WTC11 (cell line): ENCODE results near the gene VEGFB.

Source experiments
- GABPB1 ChIP-seq: sonication (generic); formaldehyde crosslinking; IDR thresholded peaks from 2 replicates; pipeline ENCODE4 v1.8.1; 2023; ENCODE audit warnings: mild to moderate bottlenecking, missing genetic modification reagents
- MXD4 ChIP-seq: fragments of 250-450 bp; sonication (Bioruptor Pico); IDR thresholded peaks from 2 replicates; pipeline ENCODE4 v1.8.0; 2021; ENCODE audit warnings: mild to moderate bottlenecking, moderate library complexity, borderline replicate concordance
- ZNF121 ChIP-seq: sonication (generic); formaldehyde crosslinking; IDR thresholded peaks from 2 replicates; pipeline ENCODE4 v1.8.0; 2023; ENCODE audit warnings: missing genetic modification reagents
- TF ChIP-seq, protein P1 (sequence below): sonication (generic); formaldehyde crosslinking; IDR thresholded peaks from 2 replicates; pipeline ENCODE4 v1.8.0; 2022; ENCODE audit warnings: mild to moderate bottlenecking, missing genetic modification reagents
- TF ChIP-seq, protein P2 (sequence below): fragments of 200-600 bp; IDR thresholded peaks from 2 replicates; pipeline ENCODE4 v1.8.0; 2022; ENCODE audit warnings: antibody characterized with exemption
- TF ChIP-seq, protein P3 (sequence below): sonication (generic); formaldehyde crosslinking; IDR thresholded peaks from 2 replicates; pipeline ENCODE4 v1.8.1; 2023; ENCODE audit warnings: mild to moderate bottlenecking, missing genetic modification reagents, moderate library complexity
- TF ChIP-seq, protein P4 (sequence below): sonication (generic); formaldehyde crosslinking; IDR thresholded peaks from 2 replicates; pipeline ENCODE4 v1.8.0; 2022; ENCODE audit warnings: mild to moderate bottlenecking, missing genetic modification reagents
- TF ChIP-seq, protein P5 (sequence below): sonication (generic); formaldehyde crosslinking; IDR thresholded peaks from 2 replicates; pipeline ENCODE4 v1.8.1; 2023; ENCODE audit warnings: mild to moderate bottlenecking, missing genetic modification reagents
- TF ChIP-seq, protein P6 (sequence below): sonication (generic); formaldehyde crosslinking; IDR thresholded peaks from 2 replicates; pipeline ENCODE4 v1.8.1; 2022; ENCODE audit warnings: low read depth, missing genetic modification reagents, borderline replicate concordance

DNA sequence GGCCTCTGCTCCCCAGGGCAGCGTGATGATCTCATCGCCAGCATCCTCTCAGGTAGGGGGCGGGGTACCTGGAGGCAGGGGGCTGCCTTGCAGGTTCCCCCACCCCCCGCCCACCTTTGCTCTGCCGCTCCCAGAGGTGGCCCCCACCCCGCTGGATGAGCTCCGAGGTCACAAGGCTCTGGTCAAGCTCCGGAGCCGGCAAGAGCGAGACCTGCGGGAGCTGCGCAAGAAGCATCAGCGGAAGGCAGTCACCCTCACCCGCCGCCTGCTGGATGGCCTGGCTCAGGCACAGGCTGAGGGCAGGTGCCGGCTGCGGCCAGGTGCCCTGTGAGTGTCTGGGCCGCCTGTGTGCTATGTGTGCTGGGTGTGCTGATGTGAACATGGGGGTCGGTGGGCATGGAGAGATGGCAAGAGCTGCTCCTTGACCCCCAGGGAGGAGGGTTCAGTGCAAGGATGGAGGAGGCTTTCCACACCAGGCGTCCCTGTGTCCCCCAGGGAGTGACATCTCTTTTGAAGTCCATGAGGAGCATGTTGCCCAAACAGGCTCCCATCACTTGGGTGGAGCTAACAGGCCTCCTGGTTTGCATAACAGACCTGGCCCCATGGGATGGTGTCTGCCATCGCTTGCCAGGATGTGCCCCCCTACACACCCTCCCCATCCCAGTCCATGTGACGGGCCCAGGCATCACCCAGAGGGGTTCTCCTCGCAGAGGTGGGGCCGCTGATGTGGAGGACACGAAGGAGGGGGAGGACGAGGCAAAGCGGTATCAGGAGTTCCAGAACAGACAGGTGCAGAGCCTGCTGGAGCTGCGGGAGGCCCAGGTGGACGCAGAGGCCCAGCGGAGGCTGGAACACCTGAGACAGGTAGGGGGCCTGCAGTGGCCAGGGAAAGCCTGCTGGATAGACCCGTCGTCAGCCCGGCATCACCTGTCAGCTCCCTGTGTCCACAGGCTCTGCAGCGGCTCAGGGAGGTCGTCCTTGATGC is 31.1 kb downstream of the VEGFB start:
- TF ChIP-seq, protein P1, sequence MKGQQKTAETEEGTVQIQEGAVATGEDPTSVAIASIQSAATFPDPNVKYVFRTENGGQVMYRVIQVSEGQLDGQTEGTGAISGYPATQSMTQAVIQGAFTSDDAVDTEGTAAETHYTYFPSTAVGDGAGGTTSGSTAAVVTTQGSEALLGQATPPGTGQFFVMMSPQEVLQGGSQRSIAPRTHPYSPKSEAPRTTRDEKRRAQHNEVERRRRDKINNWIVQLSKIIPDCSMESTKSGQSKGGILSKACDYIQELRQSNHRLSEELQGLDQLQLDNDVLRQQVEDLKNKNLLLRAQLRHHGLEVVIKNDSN (CRISPR knock-in tag) = no peak
- TF ChIP-seq, protein P2, sequence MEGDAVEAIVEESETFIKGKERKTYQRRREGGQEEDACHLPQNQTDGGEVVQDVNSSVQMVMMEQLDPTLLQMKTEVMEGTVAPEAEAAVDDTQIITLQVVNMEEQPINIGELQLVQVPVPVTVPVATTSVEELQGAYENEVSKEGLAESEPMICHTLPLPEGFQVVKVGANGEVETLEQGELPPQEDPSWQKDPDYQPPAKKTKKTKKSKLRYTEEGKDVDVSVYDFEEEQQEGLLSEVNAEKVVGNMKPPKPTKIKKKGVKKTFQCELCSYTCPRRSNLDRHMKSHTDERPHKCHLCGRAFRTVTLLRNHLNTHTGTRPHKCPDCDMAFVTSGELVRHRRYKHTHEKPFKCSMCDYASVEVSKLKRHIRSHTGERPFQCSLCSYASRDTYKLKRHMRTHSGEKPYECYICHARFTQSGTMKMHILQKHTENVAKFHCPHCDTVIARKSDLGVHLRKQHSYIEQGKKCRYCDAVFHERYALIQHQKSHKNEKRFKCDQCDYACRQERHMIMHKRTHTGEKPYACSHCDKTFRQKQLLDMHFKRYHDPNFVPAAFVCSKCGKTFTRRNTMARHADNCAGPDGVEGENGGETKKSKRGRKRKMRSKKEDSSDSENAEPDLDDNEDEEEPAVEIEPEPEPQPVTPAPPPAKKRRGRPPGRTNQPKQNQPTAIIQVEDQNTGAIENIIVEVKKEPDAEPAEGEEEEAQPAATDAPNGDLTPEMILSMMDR = no peak
- TF ChIP-seq, protein P3, sequence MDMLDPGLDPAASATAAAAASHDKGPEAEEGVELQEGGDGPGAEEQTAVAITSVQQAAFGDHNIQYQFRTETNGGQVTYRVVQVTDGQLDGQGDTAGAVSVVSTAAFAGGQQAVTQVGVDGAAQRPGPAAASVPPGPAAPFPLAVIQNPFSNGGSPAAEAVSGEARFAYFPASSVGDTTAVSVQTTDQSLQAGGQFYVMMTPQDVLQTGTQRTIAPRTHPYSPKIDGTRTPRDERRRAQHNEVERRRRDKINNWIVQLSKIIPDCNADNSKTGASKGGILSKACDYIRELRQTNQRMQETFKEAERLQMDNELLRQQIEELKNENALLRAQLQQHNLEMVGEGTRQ (CRISPR knock-in tag) = no peak
- TF ChIP-seq, protein P4, sequence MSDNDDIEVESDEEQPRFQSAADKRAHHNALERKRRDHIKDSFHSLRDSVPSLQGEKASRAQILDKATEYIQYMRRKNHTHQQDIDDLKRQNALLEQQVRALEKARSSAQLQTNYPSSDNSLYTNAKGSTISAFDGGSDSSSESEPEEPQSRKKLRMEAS (CRISPR knock-in tag) = no peak
- TF ChIP-seq GABPB1 (CRISPR knock-in tag) = no peak
- TF ChIP-seq, protein P5, sequence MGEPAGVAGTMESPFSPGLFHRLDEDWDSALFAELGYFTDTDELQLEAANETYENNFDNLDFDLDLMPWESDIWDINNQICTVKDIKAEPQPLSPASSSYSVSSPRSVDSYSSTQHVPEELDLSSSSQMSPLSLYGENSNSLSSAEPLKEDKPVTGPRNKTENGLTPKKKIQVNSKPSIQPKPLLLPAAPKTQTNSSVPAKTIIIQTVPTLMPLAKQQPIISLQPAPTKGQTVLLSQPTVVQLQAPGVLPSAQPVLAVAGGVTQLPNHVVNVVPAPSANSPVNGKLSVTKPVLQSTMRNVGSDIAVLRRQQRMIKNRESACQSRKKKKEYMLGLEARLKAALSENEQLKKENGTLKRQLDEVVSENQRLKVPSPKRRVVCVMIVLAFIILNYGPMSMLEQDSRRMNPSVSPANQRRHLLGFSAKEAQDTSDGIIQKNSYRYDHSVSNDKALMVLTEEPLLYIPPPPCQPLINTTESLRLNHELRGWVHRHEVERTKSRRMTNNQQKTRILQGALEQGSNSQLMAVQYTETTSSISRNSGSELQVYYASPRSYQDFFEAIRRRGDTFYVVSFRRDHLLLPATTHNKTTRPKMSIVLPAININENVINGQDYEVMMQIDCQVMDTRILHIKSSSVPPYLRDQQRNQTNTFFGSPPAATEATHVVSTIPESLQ (CRISPR knock-in tag) = no peak
- TF ChIP-seq MXD4 (CRISPR knock-in tag) = no peak
- TF ChIP-seq ZNF121 (CRISPR knock-in tag) = no peak
- TF ChIP-seq, protein P6, sequence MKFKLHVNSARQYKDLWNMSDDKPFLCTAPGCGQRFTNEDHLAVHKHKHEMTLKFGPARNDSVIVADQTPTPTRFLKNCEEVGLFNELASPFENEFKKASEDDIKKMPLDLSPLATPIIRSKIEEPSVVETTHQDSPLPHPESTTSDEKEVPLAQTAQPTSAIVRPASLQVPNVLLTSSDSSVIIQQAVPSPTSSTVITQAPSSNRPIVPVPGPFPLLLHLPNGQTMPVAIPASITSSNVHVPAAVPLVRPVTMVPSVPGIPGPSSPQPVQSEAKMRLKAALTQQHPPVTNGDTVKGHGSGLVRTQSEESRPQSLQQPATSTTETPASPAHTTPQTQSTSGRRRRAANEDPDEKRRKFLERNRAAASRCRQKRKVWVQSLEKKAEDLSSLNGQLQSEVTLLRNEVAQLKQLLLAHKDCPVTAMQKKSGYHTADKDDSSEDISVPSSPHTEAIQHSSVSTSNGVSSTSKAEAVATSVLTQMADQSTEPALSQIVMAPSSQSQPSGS (CRISPR knock-in tag) = no peak
